Stomach (tissue), 9 donors: Measurements from ENCODE around the gene KANK3. TPM values are rescaled to one million over a fixed set of nuclear protein-coding genes. Genes with fewer than 3 reads are reported as not detected.

Experiments used
- DNase-seq, 2 donors: peaks; one replicate each; pipeline versions ENCODE4 v3.0.0 to v3.0.0-alpha.2; 2013 to 2019
- H3K27ac ChIP-seq, 5 donors: fragments of 200-600 bp in 4 of 5; sonication (generic) in 4 of 5; one replicate each; pipeline ENCODE4 v1.5.1; 2013 to 2019; ENCODE audit warnings: mild to moderate bottlenecking in 1 of 5, moderate library complexity in 1 of 5
- H3K27me3 ChIP-seq, 3 donors: fragments of 200-600 bp; sonication (generic); one replicate each; pipeline ENCODE4 v1.5.1; 2017 to 2019; ENCODE audit warnings: mixed run types in 1 of 3
- H3K36me3 ChIP-seq, 4 donors: fragments of 200-600 bp; sonication (generic); 1 replicate in 3 of 4; 2 replicates in 1 of 4; pipeline ENCODE4 v1.5.1; 2016 to 2019
- H3K4me1 ChIP-seq, 4 donors: fragments of 200-600 bp; sonication (generic); one replicate each; pipeline ENCODE4 v1.5.1; 2016 to 2019
- H3K4me3 ChIP-seq, 4 donors: fragments of 200-600 bp; sonication (generic) in 3 of 4; one replicate each; pipeline ENCODE4 v1.5.1; 2016 to 2019; ENCODE audit warnings: mild to moderate bottlenecking in 1 of 4
- H3K9me3 ChIP-seq, 4 donors: fragments of 200-600 bp; sonication (generic); one replicate each; pipeline ENCODE4 v1.5.1; 2016 to 2019
- EP300 ChIP-seq: sonication (generic); formaldehyde crosslinking; IDR thresholded peaks from one replicate; pipeline ENCODE4 v1.6.1; 2017; ENCODE audit warnings: antibody characterized with exemption
- POLR2A ChIP-seq, 4 donors: fragments of 450-650 bp; IDR thresholded peaks; one replicate each; pipeline ENCODE4 v1.6.1; 2016; ENCODE audit warnings: antibody characterized with exemption in 4 of 4, control low read depth in 2 of 4, mild to moderate bottlenecking in 1 of 4, moderate library complexity in 1 of 4
- POLR2AphosphoS5 ChIP-seq, 3 donors: sonication (generic); formaldehyde crosslinking; IDR thresholded peaks; one replicate each; pipeline ENCODE4 v1.6.1; 2016; ENCODE audit warnings: antibody characterized with exemption in 3 of 3
- WGBS, 5 donors: extraction: QIAGEN DNeasy Blood & Tissue Kit in 3 of 5; methylation state at CpG; one replicate each; pipeline versions ENCODE4 v1.1.5 to v1.1.7; 2013 to 2018; 5-methylcytosine and 5-hydroxymethylcytosine counted together
- intact Hi-C: fragments of 100-400 bp; cut with DNase I; formaldehyde crosslinking; loops from one replicate; pipeline ENCODE4 v1.15.1; 2023; ENCODE audit warnings: low total_unique reads
- polyA plus RNA-seq, 3 donors: library from polyadenylated mRNA; stranded (reverse); fragments of 200-250 nt; gene quantifications; one replicate each; pipeline ENCODE4 v1.2.3, GENCODE V29; 2013
- total RNA-seq, 5 donors: library from RNA; depleted of rRNA; stranded (reverse); fragments of >200 nt; gene quantifications; one replicate each; pipeline versions ENCODE4 v1.1.0 to v1.2.3, GENCODE V29; 2014 to 2016
- TF ChIP-seq, protein P1 (sequence below), 7 experiments: fragments of 450-650 bp in 4 of 7; fragments of 200-600 bp in 3 of 7; sonication (generic) in 3 of 7; IDR thresholded peaks; one replicate each; pipeline ENCODE4 v1.5.1; 2016 to 2019; ENCODE audit warnings: antibody characterized with exemption in 7 of 7, control low read depth in 2 of 7, mild to moderate bottlenecking in 1 of 7
- donor health status: healthy with polysubstance abuse.
- donor health status: Bipolar disorder and iron deficiency.
- donor health status: healthy.

Gene KANK3
- total and polyA plus RNA-seq, 8 donors: 4.4 to 72.4 (median 7.2) TPM; not detected in 1

DNA sequence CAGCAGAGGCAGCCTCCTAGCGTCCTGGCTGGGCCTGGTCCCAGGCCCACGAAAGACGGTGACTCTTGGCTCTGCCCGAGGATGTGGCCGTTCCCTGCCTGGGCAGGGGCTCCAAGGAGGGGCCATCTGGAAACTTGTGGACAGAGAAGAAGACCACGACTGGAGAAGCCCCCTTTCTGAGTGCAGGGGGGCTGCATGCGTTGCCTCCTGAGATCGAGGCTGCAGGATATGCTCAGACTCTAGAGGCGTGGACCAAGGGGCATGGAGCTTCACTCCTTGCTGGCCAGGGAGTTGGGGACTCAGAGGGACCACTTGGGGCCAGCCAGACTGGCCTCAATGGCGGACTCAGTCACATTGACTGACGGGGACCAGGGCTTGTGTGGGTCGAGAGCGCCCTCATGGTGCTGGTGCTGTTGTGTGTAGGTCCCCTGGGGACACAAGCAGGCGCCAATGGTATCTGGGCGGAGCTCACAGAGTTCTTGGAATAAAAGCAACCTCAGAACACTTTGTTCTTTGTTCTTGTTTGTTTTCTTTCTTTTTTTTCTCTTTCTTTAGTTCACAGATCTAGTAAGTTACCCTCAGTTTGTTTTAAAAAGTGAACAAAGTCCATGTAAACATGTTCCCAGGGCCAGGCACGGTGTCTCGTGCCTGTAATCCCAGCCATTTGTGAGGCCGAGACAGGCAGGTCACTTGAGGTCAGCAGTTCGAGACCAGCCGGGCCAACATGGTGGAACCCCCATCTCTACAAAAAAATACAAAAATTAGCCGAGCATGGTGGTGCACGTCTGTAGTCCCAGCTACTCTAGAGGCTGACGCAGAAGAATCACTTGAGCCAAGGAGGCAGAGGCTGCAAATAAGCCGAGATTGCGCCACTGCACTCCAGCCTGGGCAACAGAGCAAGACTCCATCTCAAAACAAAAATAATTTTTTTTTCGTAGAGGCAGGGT is 31.1 kb upstream of the KANK3 start:
- no peaks in the 10 kb centered on the region for H3K9me3 ChIP-seq
- peak; percentile 44 to 92 for DNase-seq
- TF ChIP-seq, protein P1, sequence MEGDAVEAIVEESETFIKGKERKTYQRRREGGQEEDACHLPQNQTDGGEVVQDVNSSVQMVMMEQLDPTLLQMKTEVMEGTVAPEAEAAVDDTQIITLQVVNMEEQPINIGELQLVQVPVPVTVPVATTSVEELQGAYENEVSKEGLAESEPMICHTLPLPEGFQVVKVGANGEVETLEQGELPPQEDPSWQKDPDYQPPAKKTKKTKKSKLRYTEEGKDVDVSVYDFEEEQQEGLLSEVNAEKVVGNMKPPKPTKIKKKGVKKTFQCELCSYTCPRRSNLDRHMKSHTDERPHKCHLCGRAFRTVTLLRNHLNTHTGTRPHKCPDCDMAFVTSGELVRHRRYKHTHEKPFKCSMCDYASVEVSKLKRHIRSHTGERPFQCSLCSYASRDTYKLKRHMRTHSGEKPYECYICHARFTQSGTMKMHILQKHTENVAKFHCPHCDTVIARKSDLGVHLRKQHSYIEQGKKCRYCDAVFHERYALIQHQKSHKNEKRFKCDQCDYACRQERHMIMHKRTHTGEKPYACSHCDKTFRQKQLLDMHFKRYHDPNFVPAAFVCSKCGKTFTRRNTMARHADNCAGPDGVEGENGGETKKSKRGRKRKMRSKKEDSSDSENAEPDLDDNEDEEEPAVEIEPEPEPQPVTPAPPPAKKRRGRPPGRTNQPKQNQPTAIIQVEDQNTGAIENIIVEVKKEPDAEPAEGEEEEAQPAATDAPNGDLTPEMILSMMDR (IDR thresholded peaks at IDR 0.05): peak in 2 of 7 experiments; percentile 26 to 70
- TF ChIP-seq POLR2AphosphoS5 (IDR thresholded peaks at IDR 0.05): peak in 2 of 3 donors; percentile 66 to 82
- TF ChIP-seq EP300: no peak
- peaks cover 11 to 41% (median 32%) of the 10 kb centered on the region in 4 donors for H3K4me1 ChIP-seq
- peak overlapping the region; percentile 74 to 85 (median 80) for H3K27ac ChIP-seq
- WGBS, 5 donors: 56 to 69% (median 60%) methylated on average over 23 to 26 of the region's 26 CpGs
- intact Hi-C loops: no loop called here
- no peaks in the 10 kb centered on the region for H3K27me3 ChIP-seq
- H3K36me3 ChIP-seq: peaks cover 0 to 68% (median 40%) of the 10 kb centered on the region in 4 donors
- H3K4me3 ChIP-seq: no peak overlapping the region

DNA sequence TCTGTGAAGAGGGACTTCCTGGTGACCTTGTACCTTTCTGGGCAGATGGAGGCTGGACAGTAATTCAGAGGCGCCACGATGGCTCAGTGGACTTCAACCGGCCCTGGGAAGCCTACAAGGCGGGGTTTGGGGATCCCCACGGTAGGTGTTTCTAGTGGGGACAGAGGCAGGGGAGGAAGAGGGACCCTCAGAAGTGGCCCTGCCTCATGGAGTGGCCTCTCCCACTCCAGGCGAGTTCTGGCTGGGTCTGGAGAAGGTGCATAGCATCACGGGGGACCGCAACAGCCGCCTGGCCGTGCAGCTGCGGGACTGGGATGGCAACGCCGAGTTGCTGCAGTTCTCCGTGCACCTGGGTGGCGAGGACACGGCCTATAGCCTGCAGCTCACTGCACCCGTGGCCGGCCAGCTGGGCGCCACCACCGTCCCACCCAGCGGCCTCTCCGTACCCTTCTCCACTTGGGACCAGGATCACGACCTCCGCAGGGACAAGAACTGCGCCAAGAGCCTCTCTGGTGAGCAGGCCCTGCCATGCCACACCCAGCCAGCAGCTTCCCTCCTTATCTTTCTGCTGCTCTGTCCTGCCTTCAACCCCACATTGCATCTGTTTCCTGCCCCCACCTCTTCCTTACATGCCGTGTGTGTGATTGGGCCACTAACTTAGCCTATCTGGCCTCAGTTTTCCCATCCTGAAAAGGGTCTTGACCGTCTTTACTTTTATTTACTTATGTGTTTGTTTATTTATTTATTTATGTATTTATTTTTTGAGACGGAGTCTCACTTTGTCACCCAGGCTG is 28.1 kb upstream of the KANK3 start:
- DNase-seq: peak in 1 of 2 donors; percentile 55
- Histone ChIP-seq H3K27ac (peak overlapping the region; percentile 1 to 76 (median 55)), H3K4me3 (peak overlapping the region in 1 of 4 donors; percentile 8), H3K9me3 (no peaks in the 10 kb centered on the region), H3K27me3 (peaks cover 0 to 1% (median 0%) of the 10 kb centered on the region in 3 donors), H3K4me1 (peaks cover 38 to 65% (median 58%) of the 10 kb centered on the region in 4 donors), H3K36me3 (peaks cover 0 to 60% (median 40%) of the 10 kb centered on the region in 4 donors)
- WGBS, 5 donors: 51 to 78% (median 66%) methylated on average over 21 to 28 of the region's 28 CpGs
- intact Hi-C loops: no loop called here
- no peak for TF ChIP-seq POLR2A (IDR thresholded peaks at IDR 0.05)
- TF ChIP-seq, protein P1 (IDR thresholded peaks at IDR 0.05): no peak
- no peak for TF ChIP-seq EP300
- TF ChIP-seq POLR2AphosphoS5 (IDR thresholded peaks at IDR 0.05): no peak

DNA sequence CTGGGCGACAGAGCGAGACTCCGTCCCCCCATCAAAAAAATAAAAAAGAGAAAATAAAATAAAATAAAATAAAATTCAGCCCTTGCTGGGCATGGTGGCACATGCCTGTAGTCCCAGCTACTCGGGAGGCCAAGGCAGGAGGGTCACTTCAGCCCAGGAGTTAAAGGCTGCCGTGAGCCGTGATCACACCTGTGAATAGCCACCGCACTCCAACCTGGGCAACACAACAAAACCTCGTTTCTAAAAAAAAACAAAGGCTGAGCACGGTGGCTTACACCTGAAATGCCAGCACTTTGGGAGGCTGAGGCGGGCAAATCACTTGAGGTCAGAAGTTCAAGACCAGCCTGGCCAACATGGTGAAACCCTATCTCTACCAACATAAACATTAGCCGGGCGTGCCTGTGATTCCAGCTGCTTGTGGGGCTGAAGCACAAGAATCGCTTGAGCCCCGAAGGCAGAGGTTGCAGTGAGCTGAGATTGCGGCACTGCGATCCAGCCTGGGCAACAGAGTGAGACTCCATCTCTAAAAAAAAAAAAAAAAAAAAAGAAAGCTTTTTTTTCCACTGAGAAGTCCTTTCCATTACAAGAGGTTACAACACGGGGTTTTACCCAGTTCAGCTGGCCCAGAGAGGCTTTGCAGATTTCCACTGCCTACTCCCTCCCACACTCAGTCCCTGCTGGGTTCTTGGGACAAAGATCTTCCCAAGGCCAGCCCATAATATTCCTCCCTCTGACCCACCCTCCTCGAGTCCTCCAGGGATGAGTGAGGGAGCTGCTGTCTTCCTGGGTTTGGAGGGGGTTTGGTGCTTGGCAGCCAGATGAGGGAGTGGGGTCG is 27.3 kb upstream of the KANK3 start:
- DNase-seq: no peak
- WGBS, 5 donors: 55 to 71% (median 64%) methylated on average over 19 of the region's 19 CpGs
- Histone ChIP-seq H3K36me3 (peaks cover 0 to 52% (median 37%) of the 10 kb centered on the region in 4 donors), H3K27me3 (peaks cover 0 to 8% (median 0%) of the 10 kb centered on the region in 3 donors), H3K4me1 (peaks cover 42 to 73% (median 65%) of the 10 kb centered on the region in 4 donors), H3K27ac (peak overlapping the region in 4 of 5 donors; percentile 8 to 76 (median 62)), H3K9me3 (no peaks in the 10 kb centered on the region), H3K4me3 (peak overlapping the region in 1 of 4 donors; percentile 8)
- TF ChIP-seq, protein P1 (IDR thresholded peaks at IDR 0.05): no peak
- TF ChIP-seq EP300: no peak
- TF ChIP-seq POLR2A (IDR thresholded peaks at IDR 0.05): no peak
- no peak for TF ChIP-seq POLR2AphosphoS5 (IDR thresholded peaks at IDR 0.05)
- intact Hi-C loops: no loop called here
